Pancreas (tissue), 10 donors: ENCODE data around the gene GLTP. TPM values are rescaled to one million over a fixed set of nuclear protein-coding genes. Genes with fewer than 3 reads are reported as not detected.

Experiments used
- ATAC-seq, 4 donors: fragments of 200-7000 bp; cut with Tn5 transposase; one replicate each; pipeline versions ENCODE4 v1.8.0 to v1.9.1; 2020; ENCODE audit warnings: mild to moderate bottlenecking in 4 of 4, moderate library complexity in 4 of 4
- DNase-seq, 6 donors: peaks; one replicate each; pipeline ENCODE4 v3.0.0-alpha.2; 2020
- FAIRE-seq: peaks from 2 replicates; lab custom pipeline; 2012; peaks lifted over from hg19 to GRCh38; lab: Jason Lieb, UNC
- H3K27ac ChIP-seq, 4 donors: fragments of 200-600 bp; sonication (generic); 1 replicate in 3 of 4; 2 replicates in 1 of 4; pipeline versions ENCODE4 v1.5.0 to v1.8.0; 2020
- H3K27me3 ChIP-seq, 4 donors: fragments of 200-600 bp; one replicate each; pipeline ENCODE4 v1.8.0; 2021
- H3K36me3 ChIP-seq, 3 donors: fragments of 200-600 bp; sonication (generic) in 1 of 3; one replicate each; pipeline versions ENCODE4 v1.5.0 to v1.8.0; 2020 to 2021
- H3K4me1 ChIP-seq, 3 donors: fragments of 200-600 bp; one replicate each; pipeline ENCODE4 v1.8.0; 2021
- H3K4me3 ChIP-seq, 4 donors: fragments of 200-600 bp; sonication (generic) in 2 of 4; one replicate each; pipeline versions ENCODE4 v1.5.0 to v1.8.0; 2020 to 2021
- H3K9me3 ChIP-seq, 4 donors: fragments of 200-600 bp; one replicate each; pipeline ENCODE4 v1.8.0; 2021
- CTCF ChIP-seq, 4 donors: fragments of 200-600 bp; sonication (generic) in 3 of 4; IDR thresholded peaks; one replicate each; pipeline versions ENCODE4 v1.5.0 to v1.8.0; 2021; ENCODE audit warnings: antibody characterized with exemption in 4 of 4
- WGBS, 2 donors: extraction: QIAGEN DNeasy Blood & Tissue Kit; methylation state at CpG; one replicate each; pipeline ENCODE4 v1.1.7; 2013; 5-methylcytosine and 5-hydroxymethylcytosine counted together
- intact Hi-C, 3 donors: fragments of 100-400 bp; cut with DNase I; formaldehyde crosslinking; loops; one replicate each; pipeline versions ENCODE4 v1.11.1 to v1.14.2; 2022
- polyA plus RNA-seq, 2 donors: library from polyadenylated mRNA; stranded (reverse); fragments of 200-250 nt; gene quantifications; one replicate each; pipeline ENCODE4 v1.2.3, GENCODE V29; 2013
- total RNA-seq, 6 donors: library from RNA; stranded (reverse); fragmentation: NEBNext Ultra II Directional in 4 of 6; extraction: Animal tissue kit (Norgen Biotek cat#: 25700) in 4 of 6; gene quantifications; one replicate each; pipeline versions ENCODE4 v1.2.1 to v1.2.4, GENCODE V29; 2021 to 2023
- donor health status: healthy with polysubstance abuse.
- donor health status: DM: no; HTN: no; CAD: no; lungs with moderate emphysema.
- donor health status: DM: no; HTN: no; CAD: no.
- donor health status: control.
- donor health status: control.
- donor health status: Bipolar disorder and iron deficiency.
- donor health status: DM: yes; HTN: yes; CAD: no.
- donor health status: DM: no; HTN: no; CAD: no.
- donor health status: DM: no; HTN: no; CAD: no.
- donor health status: DM: yes; HTN: yes; CAD: no.

GLTP gene
- total and polyA plus RNA-seq, 8 donors, result 14.7 to 24.9 (median 16.8) TPM

- intact Hi-C loops, result no loop called here
- Histone ChIP-seq H3K27me3 (no peaks in the 10 kb centered on the region), H3K9me3 (no peaks in the 10 kb centered on the region), H3K4me3 (no peak overlapping the region), H3K27ac (no peak overlapping the region), H3K36me3 (peaks cover 0 to 52% (median 11%) of the 10 kb centered on the region in 3 donors), H3K4me1 (peaks cover 0 to 4% (median under 1%) of the 10 kb centered on the region in 3 donors)
- DNase-seq, result peak in 1 of 6 donors; percentile 18
- FAIRE-seq, result no peak
- no peak for TF ChIP-seq CTCF (IDR thresholded peaks at IDR 0.05)
- WGBS, 2 donors, result 79 to 81% methylated on average over 8 of the region's 8 CpGs
- ATAC-seq, result no peak
Measured at GRCh38 chr12:109910254-109910968, 30.1 kb upstream of the GLTP start.

GRCh38 chr12:109905301-109905700 is 25.0 kb upstream of the GLTP start:
- H3K27me3 ChIP-seq, result no peaks in the 10 kb centered on the region
- intact Hi-C loops, result no loop called here
- H3K9me3 ChIP-seq, result no peaks in the 10 kb centered on the region
- 94 to 96% methylated on average over 10 of the region's 10 CpGs for WGBS, 2 donors
- ATAC-seq, result no peak
- peak in 1 of 6 donors; percentile 30 for DNase-seq
- no peak overlapping the region for H3K4me3 ChIP-seq
- no peak for TF ChIP-seq CTCF (IDR thresholded peaks at IDR 0.05)
- no peak for FAIRE-seq
- H3K36me3 ChIP-seq, result peaks cover 2 to 63% (median 17%) of the 10 kb centered on the region in 3 donors
- H3K27ac ChIP-seq, result no peak overlapping the region
- peaks cover 0 to 8% (median 6%) of the 10 kb centered on the region in 3 donors for H3K4me1 ChIP-seq

GRCh38 chr12:109902891-109903418 is 22.6 kb upstream of the GLTP start:
- Histone ChIP-seq H3K4me1 (peaks cover 0 to 12% (median 6%) of the 10 kb centered on the region in 3 donors), H3K27me3 (no peaks in the 10 kb centered on the region), H3K27ac (no peak overlapping the region), H3K4me3 (no peak overlapping the region), H3K9me3 (no peaks in the 10 kb centered on the region), H3K36me3 (peaks cover 2 to 46% (median 13%) of the 10 kb centered on the region in 3 donors)
- DNase-seq (peak in 1 of 6 donors; percentile 35), ATAC-seq (no peak), FAIRE-seq (no peak)
- TF ChIP-seq CTCF (IDR thresholded peaks at IDR 0.05), result no peak
- 90 to 93% methylated on average over 15 of the region's 15 CpGs for WGBS, 2 donors
- intact Hi-C loops, result no loop called here

GRCh38 chr12:109900752-109901580 is 20.6 kb upstream of the GLTP start:
- FAIRE-seq, result no peak
- Histone ChIP-seq H3K27ac (peak overlapping the region; percentile 2 to 73 (median 67)), H3K4me1 (peaks cover 0 to 12% (median 6%) of the 10 kb centered on the region in 3 donors), H3K4me3 (peak overlapping the region; percentile 79 to 96 (median 91)), H3K36me3 (peaks cover 2 to 26% (median 8%) of the 10 kb centered on the region in 3 donors), H3K9me3 (no peaks in the 10 kb centered on the region), H3K27me3 (no peaks in the 10 kb centered on the region)
- 2 to 3% methylated on average over 16 of the region's 16 CpGs for WGBS, 2 donors
- TF ChIP-seq CTCF (IDR thresholded peaks at IDR 0.05), result no peak
- DNase-seq, result peak in 2 of 6 donors; percentile 13 to 29
- intact Hi-C loops, result no loop called here
- peak; percentile 16 to 28 (median 22) for ATAC-seq
